HL-60/S4 treated with retinoic acid at 250 ng/mL for 4 days and 3 days (cell line): ENCODE results near the gene GCSAM.

Experiments used
- in situ Hi-C: fragments of 300-500 bp; cut with MboI; formaldehyde crosslinking; loops from 2 replicates; pipeline ENCODE4 v1.7.0; 2022; ENCODE audit warnings: low sequenced_read_pairs

The GCSAM gene

DNA sequence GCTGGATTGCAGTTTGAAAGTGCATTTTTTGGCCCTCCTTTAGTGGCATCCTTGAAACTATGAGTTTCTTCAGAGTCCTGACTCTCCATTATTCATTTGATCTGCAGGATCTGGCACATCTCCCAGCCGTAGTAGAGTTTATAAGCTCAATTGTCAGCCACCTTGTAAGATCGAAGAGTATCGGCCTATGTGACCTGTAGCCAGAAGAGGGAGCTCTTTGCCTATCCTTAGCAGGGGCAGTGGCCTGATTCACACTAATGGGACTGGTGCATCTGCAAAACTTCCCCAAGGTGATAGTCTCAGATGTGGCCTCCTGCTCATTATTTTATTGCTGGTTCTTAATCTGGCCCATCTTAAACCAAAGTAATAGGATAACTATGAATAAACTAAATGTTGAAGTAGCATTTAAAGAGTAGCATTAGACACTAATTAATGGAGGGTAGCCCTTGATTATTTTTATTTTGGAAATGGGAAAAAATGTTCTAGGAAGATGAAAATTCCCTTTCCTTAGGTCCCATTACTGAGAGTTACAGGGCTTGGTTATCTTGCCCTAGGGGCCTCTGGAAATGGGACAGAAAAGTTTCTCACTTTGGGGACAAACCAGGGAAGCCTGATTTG lies 21.2 kb downstream of the GCSAM start:
- in situ Hi-C loops: loop anchor here (25.0 kb wide), 2 partner anchors 200 to 400 kb away; no protein-coding TSS in a partner anchor

DNA sequence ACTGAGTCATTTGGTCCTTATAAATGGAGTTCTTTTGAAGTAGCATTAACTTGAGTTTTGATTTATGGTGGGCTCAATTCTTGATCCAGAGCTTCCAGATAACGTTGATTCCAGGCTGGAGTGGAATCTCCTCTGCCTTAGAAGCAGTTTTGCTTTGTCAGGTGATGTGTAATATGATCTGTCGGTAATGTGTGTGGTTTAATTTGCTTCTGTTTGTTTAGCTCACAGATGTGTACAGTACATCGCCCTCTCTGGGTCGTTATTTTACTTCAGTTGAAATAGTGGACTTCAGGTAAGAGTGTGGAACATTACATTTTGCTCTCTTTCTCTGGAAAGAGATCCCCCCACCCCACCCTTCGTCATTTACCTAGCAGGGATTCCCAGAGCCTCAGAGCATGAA lies 23.7 kb downstream of the GCSAM start:
- in situ Hi-C loops: loop anchor here (25.0 kb wide), 2 partner anchors 203 to 403 kb away; no protein-coding TSS in a partner anchor

DNA sequence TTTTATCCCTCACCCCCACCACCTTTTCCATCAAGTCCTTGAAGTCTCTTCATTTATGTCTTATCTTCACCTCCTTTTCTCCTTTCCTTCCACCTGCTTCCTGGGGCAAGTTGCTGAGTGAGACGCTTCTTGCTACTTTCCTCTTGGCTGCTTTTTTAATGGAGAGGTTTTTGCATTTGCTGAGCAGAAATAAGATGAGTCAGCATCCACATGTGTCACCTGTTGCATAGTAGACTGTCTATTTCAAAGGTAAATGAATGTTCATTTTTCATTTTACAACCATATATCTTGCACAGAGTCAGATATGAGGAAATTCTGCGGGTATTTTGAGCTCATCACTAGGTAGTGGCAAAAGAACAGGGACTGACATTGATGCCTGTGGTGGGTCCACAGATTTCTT lies 28.3 kb downstream of the GCSAM start:
- in situ Hi-C loops: loop anchor here (25.0 kb wide), 2 partner anchors 208 to 408 kb away; no protein-coding TSS in a partner anchor

DNA sequence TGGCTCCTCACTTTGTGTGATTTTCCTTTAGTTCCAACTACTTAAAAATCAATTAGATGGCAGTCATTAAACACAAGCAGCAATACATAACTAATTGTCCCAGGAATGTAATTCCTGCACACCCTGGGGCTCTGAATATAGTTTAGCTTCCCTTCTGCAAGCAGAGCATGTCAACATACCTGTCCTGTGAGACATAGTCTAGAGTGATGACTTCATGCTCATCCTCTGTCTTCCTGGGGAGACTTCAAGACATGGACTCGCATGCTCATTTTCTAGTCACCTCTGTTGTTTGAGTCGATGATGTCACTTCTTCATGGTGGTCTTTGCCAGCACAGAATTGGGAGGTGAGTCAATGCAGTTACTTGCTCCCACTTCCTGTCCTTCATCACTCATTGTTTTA lies 31.1 kb downstream of the GCSAM start:
- in situ Hi-C loops: loop anchor here (25.0 kb wide), 2 partner anchors 210 to 410 kb away; no protein-coding TSS in a partner anchor

DNA sequence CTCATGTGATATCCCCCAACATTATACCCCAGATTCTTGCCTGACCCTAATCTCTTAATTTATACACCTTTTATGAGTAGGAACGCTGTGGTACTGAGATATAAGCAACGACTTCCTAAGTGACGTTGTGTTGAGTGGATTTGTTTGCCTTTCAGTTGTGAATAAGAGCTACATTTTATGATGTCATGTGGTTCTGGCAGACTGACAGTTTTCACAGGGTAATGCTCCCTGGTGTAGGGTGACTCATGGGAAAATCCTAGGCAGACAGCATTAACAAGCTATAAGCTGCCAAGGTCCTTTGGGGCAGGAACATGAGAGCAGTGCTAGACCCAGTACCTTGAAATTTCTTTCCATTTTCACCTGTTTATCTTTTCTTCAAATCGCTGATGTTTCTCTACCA lies 35.7 kb downstream of the GCSAM start:
- in situ Hi-C loops: no loop called here

DNA sequence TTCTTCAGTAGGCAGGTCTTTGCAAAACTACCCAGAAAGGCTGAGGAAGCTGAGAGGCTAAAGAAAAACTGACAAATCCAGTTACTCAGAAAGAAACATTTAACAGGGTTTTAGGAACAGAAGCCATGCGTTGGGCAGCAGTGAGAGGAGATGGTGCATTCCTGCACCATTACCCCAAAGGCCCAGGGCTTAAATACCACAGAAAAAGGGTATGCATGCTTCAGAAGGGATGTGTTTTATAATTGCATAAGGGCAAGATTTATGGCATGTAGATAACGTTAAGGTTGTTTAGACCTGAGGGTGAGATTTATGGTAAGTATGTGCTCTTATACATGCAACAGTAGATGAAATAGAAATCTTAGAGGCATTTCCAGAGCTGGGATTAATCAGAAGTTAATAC lies 36.9 kb downstream of the GCSAM start:
- in situ Hi-C loops: no loop called here

DNA sequence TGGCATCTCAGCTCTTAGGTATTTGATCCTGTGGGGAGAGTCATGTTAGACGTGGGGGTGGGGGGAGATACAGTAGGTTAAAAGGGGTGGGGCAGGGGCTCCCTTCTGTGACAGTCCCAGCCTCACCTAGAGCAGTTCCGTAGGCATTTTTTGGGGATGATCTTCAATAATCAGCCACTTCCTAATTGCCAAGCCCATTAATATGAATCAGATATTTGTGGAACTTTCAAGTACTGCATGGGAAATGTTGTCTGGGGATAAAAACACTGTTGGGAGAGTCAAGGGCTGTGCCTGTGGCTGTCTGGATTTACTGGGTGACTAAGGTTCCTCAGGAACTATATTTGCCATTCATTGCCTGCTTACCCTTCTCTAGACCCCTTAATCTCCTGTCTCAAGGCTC lies 37.3 kb downstream of the GCSAM start:
- in situ Hi-C loops: no loop called here

DNA sequence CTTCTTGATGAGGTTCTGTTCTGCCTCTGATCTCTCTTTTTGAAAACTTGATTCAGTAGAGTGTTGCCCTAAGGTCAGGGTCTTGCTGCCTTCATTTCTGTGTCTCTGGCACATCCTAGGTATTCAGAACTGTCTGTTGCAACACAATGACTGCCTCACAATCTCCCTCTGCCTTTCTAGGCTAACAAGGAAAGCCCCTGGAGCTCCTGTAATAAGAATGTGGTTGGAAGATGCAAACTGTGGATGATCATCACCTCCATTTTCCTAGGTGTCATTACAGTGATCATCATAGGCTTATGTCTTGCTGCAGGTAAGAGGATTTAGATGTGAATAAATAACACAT lies 39.9 kb downstream of the GCSAM start:
- in situ Hi-C loops: no loop called here

DNA sequence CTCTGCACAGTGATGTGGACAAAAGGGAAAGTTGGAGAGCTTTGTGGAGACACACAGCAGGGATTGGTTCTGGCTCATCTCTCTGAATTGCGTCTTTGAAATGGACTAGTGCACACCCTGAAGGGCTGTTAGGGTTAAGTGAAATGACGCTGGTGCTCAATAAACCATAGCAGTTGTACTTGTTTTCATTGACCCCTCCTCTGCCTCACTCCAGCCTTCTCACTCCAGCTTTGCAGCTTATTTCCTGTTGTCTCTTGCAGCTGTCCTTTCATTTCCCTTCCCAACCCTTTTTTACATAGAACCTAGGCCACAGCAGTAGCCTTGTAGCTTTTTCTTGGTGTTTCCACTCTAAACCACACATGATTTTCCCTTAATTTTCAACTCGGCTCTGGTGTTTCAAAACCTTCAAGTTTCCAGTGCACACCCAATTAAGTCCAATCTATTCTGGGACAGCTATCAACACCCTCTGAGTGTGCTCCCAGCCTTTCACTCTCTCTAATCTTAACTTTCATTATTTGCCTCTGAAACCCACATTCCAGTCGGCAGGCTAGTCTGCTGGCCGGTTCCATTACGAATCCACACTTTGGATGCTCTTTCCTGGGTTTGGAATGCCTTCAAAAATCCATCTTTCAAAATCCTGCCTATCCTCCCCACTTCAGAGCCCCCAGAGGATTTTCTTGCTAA lies 40.4 kb downstream of the GCSAM start:
- in situ Hi-C loops: no loop called here

DNA sequence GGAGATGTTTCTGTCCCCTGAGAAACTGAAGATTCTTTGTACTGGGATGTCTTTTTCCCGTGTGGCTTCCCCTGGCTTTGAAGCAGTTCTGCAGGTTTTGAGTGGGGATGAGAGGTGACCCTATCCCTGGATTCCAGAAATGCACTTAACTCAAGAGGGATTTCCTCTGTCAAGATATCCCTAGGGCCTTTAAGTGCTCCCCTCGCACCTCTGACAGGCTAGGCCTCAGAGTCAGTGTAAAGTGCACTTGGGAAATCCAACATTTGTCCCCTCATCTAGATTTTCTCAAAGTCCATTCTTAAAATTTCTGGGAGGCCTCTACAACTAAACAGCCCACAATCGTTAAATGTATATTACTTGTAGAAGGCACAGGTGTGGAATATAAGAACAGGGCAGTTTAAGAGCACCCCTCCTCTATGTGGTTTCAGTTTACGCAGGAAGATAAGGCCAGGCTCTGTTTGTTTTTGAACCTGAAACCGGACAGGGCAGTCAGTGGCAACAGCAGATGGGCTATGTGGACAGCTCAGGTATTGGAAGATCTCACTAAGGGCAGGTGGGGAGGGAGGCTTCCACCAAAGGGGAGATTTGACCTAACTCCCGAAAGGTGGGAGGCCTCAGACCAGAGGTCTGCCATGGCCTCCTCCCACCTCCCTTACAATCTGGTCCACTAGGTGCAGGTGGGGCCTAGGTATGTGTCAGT lies 42.0 kb downstream of the GCSAM start:
- in situ Hi-C loops: no loop called here

DNA sequence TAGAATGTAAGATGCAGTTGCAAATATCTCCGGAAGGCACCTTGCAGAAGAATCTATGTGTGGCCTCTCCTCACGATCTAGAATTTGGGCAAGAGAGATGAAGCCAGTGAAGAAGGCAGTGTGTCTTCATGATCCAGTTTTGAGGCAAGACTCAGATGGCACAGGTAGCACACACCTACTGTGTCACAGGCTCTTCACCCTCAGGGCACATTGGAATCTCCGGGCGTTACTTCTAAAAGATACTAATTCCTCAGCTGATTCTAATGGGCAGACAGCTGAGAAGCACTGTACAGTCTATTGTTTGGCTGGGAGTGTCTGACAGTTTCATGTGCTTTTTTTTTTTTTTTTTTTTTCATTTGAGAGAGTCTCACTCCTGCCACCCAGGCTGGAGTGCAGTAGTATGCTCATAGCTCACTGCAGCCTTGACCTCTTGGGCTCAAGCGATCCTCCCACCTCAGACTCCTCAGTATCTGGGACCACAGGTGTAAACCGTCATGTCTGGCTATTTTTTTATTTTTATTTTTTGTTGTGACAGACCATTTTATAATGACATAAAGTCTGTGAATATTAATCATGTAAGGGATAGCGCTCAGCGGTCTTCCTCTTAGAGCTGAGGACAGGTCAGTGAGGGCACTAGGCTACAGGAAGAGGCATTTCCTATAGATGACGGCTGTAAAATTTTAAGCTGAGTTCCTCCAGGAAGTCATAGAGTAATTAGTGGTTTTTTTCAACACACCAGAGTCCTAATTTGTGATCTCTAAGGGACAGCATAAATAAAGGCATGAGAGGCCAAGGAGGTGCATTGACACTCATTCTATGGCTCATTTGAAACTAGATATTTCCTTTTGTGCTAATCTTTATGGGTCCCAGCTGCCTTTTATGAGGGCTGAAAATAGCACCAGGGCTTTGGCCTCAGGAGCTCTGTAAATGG lies 42.8 kb downstream of the GCSAM start:
- in situ Hi-C loops: no loop called here

DNA sequence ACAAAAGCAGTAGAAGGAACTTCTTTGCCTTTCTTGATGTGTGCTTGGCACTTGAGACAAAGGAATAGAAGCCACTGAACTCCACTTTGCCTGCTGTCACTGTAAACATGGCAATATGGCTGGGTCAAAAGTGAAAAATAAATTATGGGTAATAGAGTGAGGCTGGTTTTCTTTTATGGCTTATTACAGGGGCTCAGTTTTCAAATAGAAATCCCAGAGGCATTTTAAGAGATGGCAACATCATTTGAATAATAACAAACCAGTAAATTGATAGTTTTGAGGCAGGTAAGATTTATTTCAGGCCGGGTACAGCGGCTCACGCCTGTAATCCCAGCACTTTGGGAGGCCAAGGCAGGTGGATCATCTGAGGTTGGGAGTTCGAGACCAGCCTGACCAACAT lies 44.1 kb downstream of the GCSAM start:
- in situ Hi-C loops: no loop called here

DNA sequence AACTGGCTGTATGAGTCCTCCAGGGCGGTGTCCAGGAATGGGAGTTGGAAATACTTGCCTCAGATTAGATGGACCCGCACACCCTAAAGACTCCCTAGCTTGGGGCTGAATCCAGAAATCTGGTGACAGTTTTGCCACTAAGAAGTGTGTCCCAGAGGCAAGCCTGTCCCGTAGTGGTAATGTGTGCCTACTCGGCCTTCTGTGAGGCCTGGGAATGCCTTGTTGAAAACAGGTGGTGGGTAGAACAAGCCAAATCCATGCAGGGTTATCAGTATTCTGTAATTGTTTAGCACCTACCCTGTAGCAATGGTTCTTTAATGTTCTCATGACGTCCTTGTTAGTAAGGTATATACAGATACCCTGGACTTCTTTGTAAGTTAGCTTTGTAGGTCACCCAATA lies 45.3 kb downstream of the GCSAM start:
- in situ Hi-C loops: no loop called here

DNA sequence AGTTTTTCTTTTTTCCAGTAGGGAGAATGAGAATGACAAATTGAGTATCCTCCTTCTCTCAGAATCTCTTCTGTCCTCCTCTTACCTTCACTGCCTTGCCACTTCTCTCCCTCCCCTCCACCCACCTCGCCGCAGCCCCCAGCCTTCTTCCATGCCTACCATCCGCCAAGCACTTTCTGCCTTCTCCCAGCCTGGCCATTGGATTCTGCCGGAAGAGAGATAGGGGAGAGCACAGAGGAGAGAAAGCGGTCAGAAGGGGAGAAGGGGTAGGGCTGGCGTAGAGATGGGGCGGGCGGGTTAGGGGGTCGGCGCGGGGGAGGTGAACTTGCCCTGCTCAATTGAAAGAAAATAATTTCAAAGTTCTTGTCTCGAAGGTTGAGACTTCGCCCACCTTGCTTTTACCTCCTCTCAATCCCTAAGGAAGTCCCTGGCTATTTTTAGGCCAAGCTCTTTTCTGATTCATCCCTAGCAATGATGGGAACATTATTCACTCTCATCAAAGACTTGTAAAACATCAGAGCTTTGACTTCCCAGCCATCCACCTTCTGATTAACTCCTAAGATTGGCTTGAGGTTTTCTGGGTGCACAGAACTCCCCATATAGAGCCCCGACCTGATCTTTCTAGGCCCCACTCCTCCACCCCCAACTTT lies 46.0 kb downstream of the GCSAM start:
- in situ Hi-C loops: no loop called here

DNA sequence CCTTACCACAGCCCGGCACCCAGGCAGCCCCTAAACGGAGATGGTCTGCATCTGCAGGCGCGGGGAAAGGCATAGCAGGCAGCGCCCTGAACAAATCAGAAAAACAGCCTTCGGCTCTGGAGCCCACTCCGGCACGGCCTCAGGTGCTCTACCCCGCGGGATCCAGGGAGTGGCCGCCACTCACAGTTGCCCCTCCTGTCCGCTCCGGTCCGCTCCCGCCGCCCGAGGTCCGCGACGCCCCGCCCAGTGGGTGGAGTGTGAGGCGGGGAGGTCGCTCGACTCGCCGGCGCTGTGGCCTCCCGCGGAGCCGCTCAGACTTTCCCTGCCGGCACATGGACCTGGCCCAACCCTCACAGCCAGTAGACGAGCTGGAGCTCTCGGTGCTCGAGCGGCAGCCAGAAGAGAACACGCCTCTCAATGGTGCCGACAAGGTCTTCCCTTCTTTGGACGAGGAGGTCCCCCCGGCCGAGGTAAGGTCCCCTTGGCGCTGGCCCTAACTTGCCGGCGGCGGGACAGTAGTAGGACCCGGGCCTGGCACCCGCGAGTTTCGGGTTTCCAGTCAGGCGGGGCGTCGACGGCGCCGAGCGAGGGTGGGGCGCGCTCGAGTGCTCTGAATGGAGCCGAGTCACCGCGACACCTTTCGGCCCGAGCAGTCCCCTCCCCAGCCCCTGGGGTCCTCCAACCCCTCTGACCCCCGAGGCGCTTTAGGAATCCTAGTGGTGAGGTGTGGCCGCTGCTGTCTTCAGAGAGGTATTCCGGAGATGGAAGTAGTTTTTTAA lies 46.8 kb downstream of the GCSAM start, which contains the start of gene C3orf52:
Gene C3orf52 (plus strand): TSS at position 314 of the 779 bp plus-strand sequence. CDS start 19 bp downstream, at position 333.
- in situ Hi-C loops: no loop called here

DNA sequence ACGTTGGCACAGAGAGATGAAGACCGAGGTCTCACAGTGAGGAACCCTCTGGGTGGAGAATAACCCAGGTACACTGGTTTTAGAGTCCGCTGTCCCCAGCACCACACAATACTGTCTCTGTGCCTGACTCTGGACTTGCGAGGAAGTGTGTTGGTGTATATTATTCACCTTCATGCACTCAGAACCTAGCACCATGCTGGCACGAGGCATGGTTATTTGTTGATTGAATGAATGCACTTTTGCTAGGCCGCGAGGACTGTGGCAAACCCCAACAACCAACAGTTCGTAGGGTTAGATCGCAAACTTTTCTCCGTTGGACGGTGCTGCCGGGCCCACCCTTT lies 47.3 kb downstream of the GCSAM start:
- in situ Hi-C loops: no loop called here

DNA sequence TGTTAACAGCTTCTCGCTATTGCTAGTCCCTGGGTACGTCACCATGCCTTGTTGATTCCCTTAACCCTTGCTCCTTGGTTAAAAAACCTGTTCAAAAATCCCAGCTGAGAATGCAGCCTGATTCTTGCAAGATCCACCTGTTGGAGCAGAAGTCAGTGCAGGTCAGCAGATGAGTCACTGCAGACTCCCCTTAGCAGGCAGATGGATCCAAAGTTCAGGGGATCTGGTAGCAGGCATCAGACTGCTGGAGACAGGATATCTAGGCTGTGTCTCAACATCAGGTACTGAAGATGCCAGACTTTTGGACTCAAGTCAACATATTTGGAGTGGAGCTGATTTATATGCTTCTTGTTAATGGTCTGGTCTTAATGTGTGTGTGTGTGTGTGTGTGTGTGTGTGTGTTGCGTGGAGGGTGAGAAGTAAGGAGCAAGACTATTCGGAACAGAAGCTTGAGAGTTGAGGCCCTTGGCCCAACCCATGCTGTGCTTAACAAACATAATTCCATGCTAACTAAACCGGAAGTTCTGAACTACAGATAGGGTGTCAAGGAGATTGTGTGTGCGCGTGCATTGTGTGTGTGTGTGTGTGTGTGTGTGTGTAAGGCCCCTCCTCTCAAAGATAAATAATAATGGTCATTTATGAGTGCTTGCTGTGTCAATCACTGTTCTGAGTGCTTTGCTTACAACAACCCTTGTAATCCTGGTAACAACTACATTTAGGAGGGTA lies 47.9 kb downstream of the GCSAM start:
- in situ Hi-C loops: no loop called here

DNA sequence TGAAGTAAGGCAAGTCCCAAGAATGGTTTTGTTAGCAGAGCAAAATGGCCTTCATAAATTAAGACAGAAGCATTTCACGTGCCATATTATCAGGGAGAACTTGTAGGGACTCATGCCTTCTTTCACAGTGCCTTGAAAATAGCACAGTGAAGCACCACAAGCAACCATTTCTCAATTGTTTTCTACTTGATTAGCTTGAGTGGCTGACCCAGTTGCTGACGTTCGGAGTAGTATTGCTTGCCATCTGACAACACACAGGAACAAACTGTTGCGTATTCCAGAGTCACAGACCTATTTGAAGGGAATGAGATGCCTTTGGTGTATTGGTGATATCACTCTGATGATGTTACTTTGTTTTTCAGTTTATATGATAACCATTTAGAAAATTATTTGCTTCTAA lies 49.8 kb downstream of the GCSAM start:
- in situ Hi-C loops: no loop called here
